Glomerular endothelial cell (primary cell): ENCODE measurements around the gene DNHD1. TPM values are rescaled to one million over a fixed set of nuclear protein-coding genes. Genes with fewer than 3 reads are reported as not detected.

Experiments
- DNase-seq: peaks from one replicate; pipeline ENCODE4 v3.0.0-alpha.2; 2011; ENCODE audit warnings: low read depth, low spot score; ENCODE audit errors: extremely low read depth
- total RNA-seq: library from RNA; depleted of rRNA; stranded (reverse); fragments of >200 nt; gene quantifications from 2 replicates; pipeline ENCODE4 v1.2.3, GENCODE V29; 2015

The DNHD1 gene
- total RNA-seq, 1 donor from 2014 or later, result 5.1 TPM

GRCh38 chr11:6557761-6558674, 60.9 kb downstream of the DNHD1 start:
- DNase-seq, result no peak

DNA sequence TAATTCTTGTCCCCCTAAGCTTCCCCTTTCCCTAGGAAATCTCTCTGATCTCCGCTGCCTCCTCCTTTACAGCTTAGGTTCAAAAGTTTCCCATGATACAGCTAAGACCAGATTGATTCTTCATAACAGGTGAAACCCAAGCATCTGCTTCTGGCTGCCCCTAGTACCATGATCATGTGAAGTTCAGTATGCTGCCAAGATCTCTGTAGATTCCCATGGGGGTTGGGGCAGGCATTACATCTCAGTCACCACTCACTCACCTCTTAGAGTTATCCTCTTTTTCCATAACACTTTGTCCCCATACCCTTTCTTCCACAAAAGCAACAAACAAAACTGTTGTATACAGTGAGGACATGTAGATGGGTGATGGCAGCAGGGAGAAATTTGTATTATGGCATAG, 62.3 kb downstream of the DNHD1 start:
- no peak for DNase-seq

- DNase-seq, result no peak
Observed at GRCh38 chr11:6561288-6561687, 64.2 kb downstream of the DNHD1 start.

GRCh38 chr11:6563121-6563619, 66.1 kb downstream of the DNHD1 start:
- DNase-seq, result no peak

GRCh38 chr11:6563667-6564066, 66.6 kb downstream of the DNHD1 start:
- DNase-seq, result no peak

DNA sequence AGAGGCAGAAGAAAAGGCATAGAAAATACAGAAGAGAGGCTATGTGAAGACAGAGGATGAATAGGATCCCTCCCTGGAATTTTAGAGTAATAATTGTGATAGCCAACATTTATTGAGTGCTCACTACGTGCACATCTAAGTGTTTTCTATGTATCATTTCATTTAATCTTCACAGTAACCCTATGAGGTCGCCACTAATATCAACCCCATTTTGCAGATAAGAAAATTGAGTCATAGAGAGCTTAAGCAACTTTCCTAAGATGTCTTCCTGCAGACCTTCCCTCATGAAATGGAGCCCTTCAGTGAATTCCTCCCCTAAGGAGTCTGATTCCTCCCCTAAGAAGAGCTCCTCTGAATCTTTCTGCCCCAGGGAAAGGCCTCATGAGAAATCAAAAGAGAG, 68.2 kb downstream of the DNHD1 start:
- DNase-seq, result no peak

DNA sequence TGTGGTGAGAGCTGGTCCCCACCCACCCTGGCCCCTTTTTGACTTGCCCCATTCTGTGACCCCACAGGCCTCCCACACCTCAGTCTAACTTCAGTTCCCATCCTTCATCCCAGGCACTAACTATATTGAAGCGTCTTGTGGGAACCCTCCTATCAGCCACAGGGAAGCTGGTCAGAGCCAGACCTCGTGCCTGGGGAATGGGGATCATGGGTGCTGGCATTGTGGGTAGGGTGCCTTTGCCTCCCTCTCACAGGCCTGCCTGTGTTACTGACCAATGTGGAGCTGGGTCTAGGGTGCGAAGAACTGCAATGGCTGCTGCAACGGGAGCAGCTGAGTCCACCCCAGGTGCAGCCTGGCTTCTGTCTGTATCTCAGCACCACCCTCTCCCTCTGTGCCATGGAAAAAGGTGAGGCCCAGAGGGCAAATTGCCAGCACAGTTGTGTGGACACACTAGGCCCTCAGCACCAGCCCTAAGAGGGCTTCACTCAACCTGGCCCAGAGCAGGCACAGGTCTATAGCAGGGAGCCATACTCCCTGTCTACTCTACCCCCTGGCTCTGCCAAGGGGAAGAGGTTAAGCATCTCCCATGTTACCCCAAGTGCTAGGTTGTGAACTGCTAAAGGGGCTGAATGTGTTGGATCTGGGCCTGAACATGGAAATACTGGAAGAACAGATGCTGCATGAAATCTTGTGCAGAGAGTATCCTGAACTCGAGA, 69.1 kb downstream of the DNHD1 start:
- no peak for DNase-seq

DNA sequence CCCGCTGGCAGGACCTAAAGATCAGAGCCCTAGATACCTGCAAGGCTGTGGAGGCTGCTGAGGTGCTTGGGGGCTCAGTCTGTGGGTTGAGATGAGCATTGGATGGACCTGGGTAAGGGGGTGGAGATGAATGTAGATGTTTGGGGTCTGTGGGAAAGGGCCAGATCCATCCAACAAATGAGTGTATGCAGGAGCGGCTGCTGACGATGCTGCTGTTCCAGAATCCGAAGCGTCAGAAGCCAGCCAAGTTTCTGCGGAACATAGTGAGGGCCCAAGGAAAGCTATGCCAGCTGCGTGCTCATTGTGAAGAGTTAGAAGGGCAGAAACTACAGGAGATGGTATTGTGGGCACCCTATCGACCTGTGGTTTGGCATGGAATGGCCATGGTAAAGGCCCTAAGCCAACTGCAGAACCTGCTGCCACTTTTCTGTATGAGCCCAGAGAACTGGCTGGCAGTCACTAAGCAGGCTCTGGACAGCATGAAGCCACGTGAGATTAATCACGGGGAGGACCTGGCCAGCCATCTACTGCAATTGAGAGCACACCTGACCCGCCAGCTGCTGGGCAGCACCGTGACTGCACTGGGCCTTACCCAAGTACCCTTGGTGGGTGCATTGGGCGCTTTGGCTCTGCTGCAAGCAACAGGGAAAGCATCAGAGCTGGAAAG, 69.8 kb downstream of the DNHD1 start:
- no peak for DNase-seq

DNA sequence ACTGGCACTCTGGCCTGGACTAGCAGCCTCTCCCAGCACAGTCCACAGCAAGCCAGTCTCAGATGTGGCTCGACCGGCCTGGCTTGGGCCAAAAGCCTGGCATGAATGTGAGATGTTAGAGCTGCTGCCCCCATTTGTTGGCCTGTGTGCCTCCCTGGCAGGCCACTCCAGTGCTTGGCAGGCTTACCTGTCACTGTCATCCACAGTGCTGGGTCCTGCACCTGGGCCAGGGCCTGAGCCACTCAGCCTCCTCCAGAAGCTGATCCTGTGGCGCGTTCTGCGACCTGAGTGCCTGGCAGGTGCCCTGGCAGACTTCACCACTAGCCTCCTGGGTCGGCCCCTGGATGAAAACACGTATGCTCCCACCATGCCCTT, 70.3 kb downstream of the DNHD1 start:
- no peak for DNase-seq

- no peak for DNase-seq
Observed at GRCh38 chr11:6568191-6568918, 71.3 kb downstream of the DNHD1 start.

GRCh38 chr11:6569706-6570105, 72.6 kb downstream of the DNHD1 start:
- no peak for DNase-seq

DNA sequence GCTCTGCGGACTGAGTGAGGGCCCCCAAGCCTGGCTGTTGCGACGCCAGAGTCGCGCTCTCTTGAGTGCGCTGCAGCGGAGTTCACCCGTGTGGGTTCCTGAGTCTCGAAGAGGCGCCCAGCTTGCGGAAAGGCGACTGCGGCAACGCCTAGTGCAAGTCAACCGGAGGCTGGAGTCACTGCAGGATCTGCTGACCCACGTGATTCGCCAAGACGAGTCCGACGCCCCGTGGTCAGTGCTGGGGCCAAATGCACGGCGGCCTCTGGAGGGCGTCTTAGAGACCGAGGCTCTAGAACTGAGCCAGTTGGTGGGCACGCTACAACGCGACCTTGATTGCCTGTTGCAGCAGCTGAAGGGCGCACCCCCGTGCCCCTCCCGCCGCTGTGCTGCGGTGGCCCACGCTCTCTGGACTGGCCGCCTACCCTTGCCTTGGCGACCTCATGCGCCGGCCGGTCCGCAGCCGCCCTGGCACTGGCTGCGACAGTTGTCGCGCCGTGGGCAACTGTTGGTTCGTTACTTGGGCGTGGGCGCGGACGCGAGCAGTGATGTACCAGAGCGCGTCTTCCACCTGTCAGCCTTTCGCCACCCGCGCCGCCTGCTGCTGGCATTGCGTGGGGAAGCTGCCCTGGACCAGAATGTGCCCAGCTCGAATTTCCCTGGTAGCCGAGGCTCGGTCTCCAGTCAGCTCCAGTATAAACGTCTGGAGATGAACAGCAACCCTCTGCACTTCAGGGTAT, 73.8 kb downstream of the DNHD1 start:
- no peak for DNase-seq

DNA sequence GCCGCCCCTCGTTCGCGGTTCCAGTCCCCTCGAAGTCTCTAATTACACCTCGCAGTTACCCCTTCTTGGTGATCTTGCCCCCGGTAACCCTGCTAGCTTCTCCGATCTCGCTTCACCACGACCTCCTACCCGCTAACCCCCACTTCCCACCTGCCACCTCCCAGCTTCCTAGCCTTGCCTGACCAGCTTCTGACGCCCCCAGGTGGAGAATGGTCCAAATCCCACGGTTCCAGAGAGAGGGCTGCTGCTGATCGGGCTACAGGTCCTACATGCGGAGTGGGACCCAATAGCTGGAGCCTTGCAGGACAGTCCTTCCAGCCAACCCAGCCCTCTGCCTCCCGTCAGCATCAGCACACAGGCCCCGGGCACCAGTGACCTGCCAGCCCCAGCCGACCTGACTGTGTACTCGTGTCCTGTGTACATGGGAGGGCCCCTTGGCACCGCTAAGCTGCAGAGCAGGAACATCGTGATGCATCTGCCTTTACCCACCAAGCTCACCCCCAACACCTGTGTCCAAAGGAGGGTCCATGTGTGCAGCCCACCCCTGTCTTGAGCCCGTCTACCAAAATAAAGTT, 74.4 kb downstream of the DNHD1 start:
- DNase-seq, result no peak

DNA sequence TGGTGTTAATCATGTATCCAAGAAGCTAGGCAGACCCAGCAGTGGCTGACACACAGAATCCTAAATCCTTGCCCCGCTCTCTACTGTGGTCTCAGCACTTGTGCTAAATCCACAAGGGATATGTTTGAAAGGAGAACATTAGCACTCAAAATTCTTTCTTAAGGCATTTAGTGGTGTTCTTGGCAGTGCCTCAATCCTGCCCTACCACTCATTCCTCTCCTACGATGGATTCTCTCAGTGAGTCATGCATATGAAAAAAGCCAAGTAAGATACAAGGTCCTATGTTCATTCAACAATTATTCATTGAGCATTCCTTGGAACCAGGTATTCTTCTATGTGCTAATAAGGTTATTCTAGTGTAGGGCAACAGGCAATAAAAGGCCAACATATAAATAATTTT, 75.1 kb downstream of the DNHD1 start:
- no peak for DNase-seq

GRCh38 chr11:6574816-6575715, 78.0 kb downstream of the DNHD1 start:
- DNase-seq, result no peak

- peak; percentile 36 for DNase-seq
Observed at GRCh38 chr11:6576471-6577373, 79.6 kb downstream of the DNHD1 start.

GRCh38 chr11:6578134-6578533, 81.1 kb downstream of the DNHD1 start:
- DNase-seq, result no peak

DNA sequence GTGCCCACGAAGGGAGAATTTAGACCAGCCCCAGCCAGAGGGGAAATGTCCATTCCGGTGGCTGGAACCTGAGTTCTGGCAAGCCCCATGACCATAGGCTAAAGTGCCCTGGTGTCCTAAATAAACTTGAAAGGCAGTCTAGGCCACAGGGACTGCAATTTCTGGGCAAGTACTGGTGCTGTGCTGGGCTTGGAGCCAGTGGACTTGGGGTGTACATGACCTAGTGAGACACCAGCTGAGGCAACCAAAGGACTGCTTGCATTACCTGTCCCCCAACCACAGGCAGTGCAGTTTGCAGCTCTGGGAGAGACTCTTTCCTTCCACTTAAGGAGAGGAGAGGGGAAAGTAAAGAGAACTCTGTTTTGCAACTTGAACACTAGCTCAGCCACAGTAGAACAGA, 82.6 kb downstream of the DNHD1 start:
- no peak for DNase-seq
